K562 (cell line): ENCODE results near the gene FAM227B. TPM values are rescaled to one million over a fixed set of nuclear protein-coding genes. Genes with fewer than 3 reads are reported as not detected.

Experiments
- CBX5 ChIP-seq: IDR thresholded peaks from 2 replicates; pipeline ENCODE4 v1.6.1; 2014; ENCODE audit warnings: low read depth, borderline replicate concordance
- CEBPB ChIP-seq: fragments of 450-650 bp; IDR thresholded peaks from 2 replicates; pipeline ENCODE4 v1.6.1; 2016; ENCODE audit warnings: missing genetic modification characterization, missing compliant biosample characterization
- CHD7 ChIP-seq: fragments of 200-600 bp; sonication (generic); IDR thresholded peaks from one replicate; pipeline ENCODE4 v1.6.1; 2012; ENCODE audit warnings: mild to moderate bottlenecking, low read depth, low read length, inconsistent platforms
- IRF2 ChIP-seq: sonication (generic); formaldehyde crosslinking; IDR thresholded peaks from 2 replicates; pipeline ENCODE4 v1.8.1; 2022; ENCODE audit warnings: mild to moderate bottlenecking, missing genetic modification reagents
- KDM5B ChIP-seq: fragments of 200-600 bp; sonication (generic); IDR thresholded peaks from 2 replicates; pipeline ENCODE4 v1.6.1; 2012; ENCODE audit warnings: low read depth, mild to moderate bottlenecking, moderate library complexity, low read length, control low read depth, inconsistent platforms; ENCODE audit not compliant: insufficient replicate concordance
- L3MBTL2 ChIP-seq: fragments of 450-650 bp; IDR thresholded peaks from 2 replicates; pipeline ENCODE4 v1.6.1; 2016; ENCODE audit warnings: mild to moderate bottlenecking, moderate library complexity
- MTA2 ChIP-seq: fragments of 450-650 bp; IDR thresholded peaks from 2 replicates; pipeline ENCODE4 v1.6.1; 2016; ENCODE audit warnings: low read depth
- PHF8 ChIP-seq: fragments of 200-600 bp; sonication (generic); IDR thresholded peaks from 2 replicates; pipeline ENCODE4 v1.6.1; 2012; ENCODE audit warnings: mixed run types, mild to moderate bottlenecking, inconsistent platforms, low read length, moderate library complexity, borderline replicate concordance
- PYGO2 ChIP-seq: fragments of 450-650 bp; IDR thresholded peaks from 2 replicates; pipeline ENCODE4 v1.6.1; 2016; ENCODE audit warnings: mild to moderate bottlenecking, missing genetic modification characterization, moderate library complexity, missing compliant biosample characterization
- TAF7 ChIP-seq: fragments of 450-650 bp; IDR thresholded peaks from 2 replicates; pipeline ENCODE4 v1.6.1; 2016; ENCODE audit warnings: missing genetic modification characterization, missing compliant biosample characterization
- YY1 ChIP-seq, 3 experiments: IDR thresholded peaks; 2 replicates each; pipeline ENCODE4 v1.6.1; 2011; ENCODE audit warnings: low read length in 2 of 3, mild to moderate bottlenecking in 2 of 3, moderate library complexity in 2 of 3, borderline replicate concordance in 1 of 3, control low read depth in 1 of 3, low read depth in 1 of 3; ENCODE audit not compliant: insufficient read depth in 3 of 3, insufficient replicate concordance in 2 of 3, control insufficient read depth in 1 of 3, insufficient read length in 1 of 3; ENCODE audit errors: extremely low read depth in 1 of 3
- ZNF644 ChIP-seq: fragments of 200-800 bp; sonication (Bioruptor generic); IDR thresholded peaks from 2 replicates; pipeline ENCODE4 v1.6.1; 2016; ENCODE audit warnings: low read depth, missing genetic modification characterization, missing compliant biosample characterization
- polyA plus RNA-seq, 8 experiments: library from polyadenylated mRNA; depleted of rRNA in 4 of 8; stranded (reverse) in 5 of 8; unstranded in 3 of 8; fragments of >200 nt; fragmentation: Nextera tagmentation in 2 of 8; fragmentation: Illumina TruSeq in 1 of 8; extraction: Ambion mirVana in 2 of 8; extraction: Trizol in 1 of 8; gene quantifications; 2 replicates each; pipeline versions ENCODE4 v1.2.1 to v1.2.3, GENCODE V29; 2011 to 2014; ENCODE audit warnings: inconsistent platforms in 1 of 8, missing spikeins in 1 of 8
- total RNA-seq, 7 experiments: library from RNA; depleted of rRNA in 6 of 7; stranded (reverse); fragments of >200 nt in 6 of 7; fragmentation: Illumina TruSeq in 2 of 7; extraction: Trizol in 2 of 7; gene quantifications; 2 replicates each; pipeline versions ENCODE4 v1.2.1 to v1.2.3, GENCODE V29; 2011 to 2021; ENCODE audit warnings: low replicate concordance in 1 of 7
- TF ChIP-seq, protein P1 (sequence below), 2 experiments: fragments of 450-650 bp in 1 of 2; sonication (generic) in 1 of 2; formaldehyde crosslinking in 1 of 2; IDR thresholded peaks in 1 of 2; conservative IDR thresholded peaks in 1 of 2; 2 replicates each; pipeline versions ENCODE4 v1.6.1 to v1.8.1; 2016 to 2023; ENCODE audit warnings: mild to moderate bottlenecking in 2 of 2, moderate library complexity in 2 of 2, inconsistent platforms in 1 of 2, missing genetic modification reagents in 1 of 2

The FAM227B gene
- total and polyA plus RNA-seq, 9 of the 15 experiments (the other 6 are each of a cell fraction or from before 2014, with no cell fraction given), result 5.1 to 12.5 (median 11.2) TPM

- TF ChIP-seq CHD7 (no peak), PYGO2 (tag) (no peak), KDM5B (peak; percentile 96), L3MBTL2 (peak; percentile 96), CBX5 (peak; percentile 73), IRF2 (CRISPR knock-in tag) (no peak), YY1 (IDR thresholded peaks at IDR 0.05; ENCODE audit: borderline replicate concordance in 1 of 3, control insufficient read depth in 1 of 3, extremely low read depth in 1 of 3, insufficient read depth in 3 of 3, insufficient read length in 1 of 3, insufficient replicate concordance in 2 of 3, low read depth in 1 of 3, low read length in 2 of 3) (peak in 2 of 3 experiments; percentile 79 to 80), CEBPB (peak; percentile 96), MTA2 (no peak; the same call in 1 of the 2 replicates), TAF7 (tag) (peak; percentile 78), ZNF644 (tag) (no peak), PHF8 (peak; percentile 95)
- TF ChIP-seq, protein P1, sequence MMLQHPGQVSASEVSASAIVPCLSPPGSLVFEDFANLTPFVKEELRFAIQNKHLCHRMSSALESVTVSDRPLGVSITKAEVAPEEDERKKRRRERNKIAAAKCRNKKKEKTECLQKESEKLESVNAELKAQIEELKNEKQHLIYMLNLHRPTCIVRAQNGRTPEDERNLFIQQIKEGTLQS (IDR thresholded peaks at IDR 0.05), result no peak
- TF ChIP-seq, protein P1 (CRISPR knock-in tag; conservative IDR thresholded peaks at IDR 0.05), result 0 out of 2 replicates have a peak, but pooled peaks have one; percentile 42
Measured at GRCh38 chr15:49620658-49621368, at the start of gene FAM227B, which contains the start of gene DTWD1 (continued).
